NCI-H345 treated with DMSO at 0.1 percent for 48 hours (cell line): ENCODE data around the gene MICALL2.

Experiments used
- DNase-seq: peaks from one replicate; lab custom pipeline; 2025; ENCODE audit not compliant: unreplicated experiment; lab: John Stamatoyannopoulos, UW

Gene MICALL2

GRCh38 chr7:1493571-1493970 is 34.3 kb upstream of the MICALL2 start:
- no peak for DNase-seq

GRCh38 chr7:1493129-1493528 is 33.9 kb upstream of the MICALL2 start:
- no peak for DNase-seq

GRCh38 chr7:1492640-1493039 is 33.4 kb upstream of the MICALL2 start:
- DNase-seq = no peak

- DNase-seq = no peak
Measured at GRCh38 chr7:1492221-1492620, 33.0 kb upstream of the MICALL2 start.

- DNase-seq = no peak
Measured at GRCh38 chr7:1490837-1491236, 31.6 kb upstream of the MICALL2 start.

- DNase-seq = no peak
Measured at GRCh38 chr7:1489336-1489735, 30.1 kb upstream of the MICALL2 start.

GRCh38 chr7:1488016-1488415 is 28.7 kb upstream of the MICALL2 start:
- no peak for DNase-seq

- DNase-seq = no peak
Measured at GRCh38 chr7:1487466-1487865, 28.2 kb upstream of the MICALL2 start.

GRCh38 chr7:1486571-1486970 is 27.3 kb upstream of the MICALL2 start:
- no peak for DNase-seq

- DNase-seq = no peak
Measured at GRCh38 chr7:1485156-1485555, 25.9 kb upstream of the MICALL2 start.

- DNase-seq = no peak
Measured at GRCh38 chr7:1484569-1484968, 25.3 kb upstream of the MICALL2 start.

- no peak for DNase-seq
Measured at GRCh38 chr7:1483536-1484505, 24.6 kb upstream of the MICALL2 start.

GRCh38 chr7:1483079-1483478 is 23.8 kb upstream of the MICALL2 start:
- no peak for DNase-seq

GRCh38 chr7:1481300-1481699 is 22.0 kb upstream of the MICALL2 start:
- no peak for DNase-seq

- DNase-seq = no peak
Measured at GRCh38 chr7:1480670-1481069, 21.4 kb upstream of the MICALL2 start.

GRCh38 chr7:1479287-1479686 is 20.0 kb upstream of the MICALL2 start:
- no peak for DNase-seq

- no peak for DNase-seq
Measured at GRCh38 chr7:1478480-1478879, 19.2 kb upstream of the MICALL2 start.

- DNase-seq = no peak
Measured at GRCh38 chr7:1476859-1477258, 17.6 kb upstream of the MICALL2 start.

GRCh38 chr7:1475991-1476390 is 16.7 kb upstream of the MICALL2 start:
- DNase-seq = no peak

GRCh38 chr7:1475393-1475792 is 16.1 kb upstream of the MICALL2 start:
- DNase-seq = no peak

GRCh38 chr7:1474736-1475135 is 15.5 kb upstream of the MICALL2 start:
- DNase-seq = no peak

- peak; percentile 38 for DNase-seq
Measured at GRCh38 chr7:1473864-1474512, 14.7 kb upstream of the MICALL2 start.
